ENCODE measurements around the gene NHEJ1. TPM values are rescaled to one million over a fixed set of nuclear protein-coding genes. Genes with fewer than 3 reads are reported as not detected.
A peak's percentile ranks its signal among the peaks of the same experiment; 100 is the strongest.

Gene NHEJ1
- total RNA-seq, 1 donor: 21.7 TPM

DNA sequence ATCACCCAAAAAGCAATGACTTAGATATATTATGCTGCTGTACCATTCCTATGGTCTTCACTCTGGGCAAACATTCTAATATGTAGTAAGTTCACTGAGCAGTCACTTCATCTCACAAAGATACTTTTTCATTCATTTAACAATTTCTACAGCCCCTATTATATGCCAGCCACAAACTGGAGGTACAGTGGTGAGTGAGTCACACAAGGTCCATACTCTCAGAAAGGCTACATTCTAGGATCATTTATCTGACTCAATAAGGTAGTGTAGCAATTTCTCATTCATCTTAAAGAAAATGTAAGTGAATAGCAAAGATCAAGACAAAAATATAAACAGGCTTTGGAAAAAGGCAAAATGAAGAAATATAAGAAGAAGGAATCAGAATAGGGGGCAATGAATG is 40.5 kb downstream of the NHEJ1 start:
- H3K9me3 ChIP-seq (ENCODE audit: low read depth, low read length): no peaks in the 10 kb centered on the region
- peaks cover 17% of the 10 kb centered on the region for H4K20me1 ChIP-seq (ENCODE audit: insufficient read depth, low read length)
- H3K79me2 ChIP-seq (ENCODE audit: insufficient read depth, low read length): no peaks in the 10 kb centered on the region
- no peaks in the 10 kb centered on the region for H3K27me3 ChIP-seq (ENCODE audit: insufficient read depth, low read length)
- DNase-seq (ENCODE audit: insufficient read length, low spot score, missing footprints): no peak
- no peak overlapping the region for H2AFZ ChIP-seq (ENCODE audit: low read length)
- H3K4me3 ChIP-seq (ENCODE audit: insufficient read depth, low read length): no peak overlapping the region
- H3K4me2 ChIP-seq (ENCODE audit: insufficient read depth, low read length): no peak overlapping the region
- no peaks in the 10 kb centered on the region for H3K36me3 ChIP-seq (ENCODE audit: insufficient read depth, low read length)
- TF ChIP-seq CTCF (IDR thresholded peaks at IDR 0.05; ENCODE audit: extremely low read depth, low read depth, low read length): no peak
- peaks cover 13% of the 10 kb centered on the region for H3K4me1 ChIP-seq (ENCODE audit: insufficient read depth, low read length)
- no peak overlapping the region for H3K27ac ChIP-seq (ENCODE audit: low read depth, low read length)

GRCh38 chr2:219119422-219120043 is 41.1 kb downstream of the NHEJ1 start:
- Histone ChIP-seq H4K20me1 (ENCODE audit: insufficient read depth, low read length) (peaks cover 13% of the 10 kb centered on the region), H2AFZ (ENCODE audit: low read length) (no peak overlapping the region), H3K4me3 (ENCODE audit: insufficient read depth, low read length) (no peak overlapping the region), H3K27me3 (ENCODE audit: insufficient read depth, low read length) (no peaks in the 10 kb centered on the region), H3K27ac (ENCODE audit: low read depth, low read length) (no peak overlapping the region), H3K36me3 (ENCODE audit: insufficient read depth, low read length) (no peaks in the 10 kb centered on the region), H3K9me3 (ENCODE audit: low read depth, low read length) (no peaks in the 10 kb centered on the region), H3K4me1 (ENCODE audit: insufficient read depth, low read length) (peaks cover 7% of the 10 kb centered on the region), H3K4me2 (ENCODE audit: insufficient read depth, low read length) (no peak overlapping the region), H3K79me2 (ENCODE audit: insufficient read depth, low read length) (no peaks in the 10 kb centered on the region)
- TF ChIP-seq CTCF (IDR thresholded peaks at IDR 0.05; ENCODE audit: extremely low read depth, low read depth, low read length): peak; percentile 79
- DNase-seq (ENCODE audit: insufficient read length, low spot score, missing footprints): peak; percentile 53

- Histone ChIP-seq H3K4me1 (ENCODE audit: insufficient read depth, low read length) (no peaks in the 10 kb centered on the region), H2AFZ (ENCODE audit: low read length) (no peak overlapping the region), H3K9me3 (ENCODE audit: low read depth, low read length) (no peaks in the 10 kb centered on the region), H3K4me2 (ENCODE audit: insufficient read depth, low read length) (no peak overlapping the region), H3K79me2 (ENCODE audit: insufficient read depth, low read length) (no peaks in the 10 kb centered on the region), H3K4me3 (ENCODE audit: insufficient read depth, low read length) (no peak overlapping the region), H3K36me3 (ENCODE audit: insufficient read depth, low read length) (no peaks in the 10 kb centered on the region), H3K27me3 (ENCODE audit: insufficient read depth, low read length) (no peaks in the 10 kb centered on the region), H4K20me1 (ENCODE audit: insufficient read depth, low read length) (peaks cover 10% of the 10 kb centered on the region), H3K27ac (ENCODE audit: low read depth, low read length) (no peak overlapping the region)
- DNase-seq (ENCODE audit: insufficient read length, low spot score, missing footprints): no peak
- no peak for TF ChIP-seq CTCF (IDR thresholded peaks at IDR 0.05; ENCODE audit: extremely low read depth, low read depth, low read length)
Measured at GRCh38 chr2:219118504-219118903, 42.1 kb downstream of the NHEJ1 start.

DNA sequence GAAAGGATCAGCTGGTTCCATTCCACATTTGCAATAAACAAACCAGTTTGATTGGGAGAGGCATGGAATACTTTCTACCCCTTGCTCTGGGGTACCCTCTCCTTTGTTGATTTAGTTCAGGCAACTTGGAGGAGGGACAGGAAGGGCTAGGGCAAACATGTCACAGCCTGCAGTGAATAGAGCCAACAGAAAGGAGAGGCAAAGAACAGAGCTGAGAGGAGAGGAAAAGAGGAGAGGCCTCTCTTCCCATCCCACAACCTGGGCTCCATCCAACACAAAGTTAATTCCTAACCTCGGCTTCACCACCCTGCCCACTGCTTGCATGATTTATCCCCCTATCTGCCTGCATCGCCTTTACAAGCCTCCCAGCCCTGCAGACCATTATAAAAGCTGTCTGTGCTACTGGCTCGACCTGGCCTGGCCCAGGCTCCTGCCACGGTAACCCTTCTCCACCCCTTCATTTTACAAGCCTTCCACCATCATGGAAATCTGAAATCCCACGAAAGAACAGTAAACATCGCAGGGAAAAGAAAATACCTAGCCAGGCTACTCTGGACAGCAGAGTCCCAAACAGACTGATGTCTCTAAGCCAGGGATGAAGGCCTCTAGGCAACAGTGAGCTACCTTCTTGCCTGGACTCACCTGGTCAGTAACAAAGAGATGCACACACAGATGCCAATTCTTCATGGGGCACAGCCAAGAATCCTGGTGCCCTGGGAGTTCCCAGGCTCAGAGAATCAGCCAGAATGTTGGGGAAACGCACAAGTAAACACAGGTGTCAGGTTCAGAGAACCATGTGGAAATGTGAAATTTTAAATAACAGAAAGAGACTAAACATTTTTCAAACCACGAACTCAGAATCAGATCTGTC is 43.6 kb downstream of the NHEJ1 start:
- Histone ChIP-seq H3K36me3 (ENCODE audit: insufficient read depth, low read length) (no peaks in the 10 kb centered on the region), H3K4me2 (ENCODE audit: insufficient read depth, low read length) (no peak overlapping the region), H3K27ac (ENCODE audit: low read depth, low read length) (no peak overlapping the region), H3K4me1 (ENCODE audit: insufficient read depth, low read length) (no peaks in the 10 kb centered on the region), H4K20me1 (ENCODE audit: insufficient read depth, low read length) (peaks cover 9% of the 10 kb centered on the region), H3K9me3 (ENCODE audit: low read depth, low read length) (no peaks in the 10 kb centered on the region), H3K27me3 (ENCODE audit: insufficient read depth, low read length) (no peaks in the 10 kb centered on the region), H3K4me3 (ENCODE audit: insufficient read depth, low read length) (no peak overlapping the region), H2AFZ (ENCODE audit: low read length) (no peak overlapping the region), H3K79me2 (ENCODE audit: insufficient read depth, low read length) (no peaks in the 10 kb centered on the region)
- no peak for DNase-seq (ENCODE audit: insufficient read length, low spot score, missing footprints)
- no peak for TF ChIP-seq CTCF (IDR thresholded peaks at IDR 0.05; ENCODE audit: extremely low read depth, low read depth, low read length)

All from osteoblast (primary cell).